ENCODE measurements around the gene PNPLA5.

- TF ChIP-seq CTCF (IDR thresholded peaks at IDR 0.05; ENCODE audit: low read depth, low read length) (no peak), EZH2phosphoT487 (IDR thresholded peaks at IDR 0.05; ENCODE audit: low read depth) (no peak)
Observed at GRCh38 chr22:43883719-43884415, 7.9 kb downstream of the PNPLA5 start.
